ENCODE measurements around the gene SP100.

GRCh38 chr2:230444832-230445231 lies 28.8 kb downstream of the SP100 start:
- TF ChIP-seq CTCF (IDR thresholded peaks at IDR 0.05) (no peak), POLR2A (IDR thresholded peaks at IDR 0.05) (no peak)
